Suprapubic skin (tissue), 4 donors: ENCODE results near the gene ZNF836.

Experiments
- CTCF ChIP-seq, 2 donors: fragments of 200-600 bp in 1 of 2; fragments of 450-650 bp in 1 of 2; sonication (generic) in 1 of 2; IDR thresholded peaks; one replicate each; pipeline ENCODE4 v1.5.1; 2016 to 2019; ENCODE audit warnings: antibody characterized with exemption in 2 of 2, mild to moderate bottlenecking in 1 of 2, moderate library complexity in 1 of 2
- EP300 ChIP-seq: sonication (generic); formaldehyde crosslinking; IDR thresholded peaks from one replicate; pipeline ENCODE4 v1.6.1; 2017; ENCODE audit warnings: antibody characterized with exemption
- POLR2AphosphoS5 ChIP-seq, 3 donors: sonication (generic); formaldehyde crosslinking; IDR thresholded peaks; one replicate each; pipeline ENCODE4 v1.6.1; 2017; ENCODE audit warnings: antibody characterized with exemption in 3 of 3

GRCh38 chr19:52138983-52139251 is 32.5 kb downstream of the ZNF836 start:
- TF ChIP-seq CTCF (IDR thresholded peaks at IDR 0.05): no peak
- TF ChIP-seq POLR2AphosphoS5 (IDR thresholded peaks at IDR 0.05): no peak
- no peak for TF ChIP-seq EP300
